Frontal cortex (tissue), 4 donors: Measurements from ENCODE around the gene PIEZO1. TPM values are rescaled to one million over a fixed set of nuclear protein-coding genes. Genes with fewer than 3 reads are reported as not detected.

Source experiments
- DNase-seq, 2 donors: peaks; one replicate each; pipeline ENCODE4 v3.0.0; 2012; ENCODE audit warnings: low spot score in 2 of 2
- FAIRE-seq: peaks from 2 replicates; lab custom pipeline; 2012; peaks lifted over from hg19 to GRCh38; lab: Jason Lieb, UNC
- total RNA-seq: library from RNA; depleted of rRNA; stranded (reverse); fragments of >200 nt; gene quantifications from one replicate; pipeline ENCODE4 v1.2.3, GENCODE V29; 2014
- donor health status: control.
- donor health status: control.
- donor health status: control.

Gene PIEZO1
- total RNA-seq, 1 donor from 2014 or later = 4.1 TPM

- FAIRE-seq (no peak), DNase-seq (no peak)
Observed at GRCh38 chr16:88725609-88726407, 59.2 kb downstream of the PIEZO1 start.

- DNase-seq (no peak), FAIRE-seq (no peak)
Observed at GRCh38 chr16:88724855-88725555, 60.0 kb downstream of the PIEZO1 start.

- FAIRE-seq (no peak), DNase-seq (no peak)
Observed at GRCh38 chr16:88723911-88724310, 61.1 kb downstream of the PIEZO1 start.

- no peak for DNase-seq
- no peak for FAIRE-seq
Observed at GRCh38 chr16:88723507-88723887, 61.5 kb downstream of the PIEZO1 start.

- FAIRE-seq = no peak
- DNase-seq = no peak
Observed at GRCh38 chr16:88722784-88723506, 62.1 kb downstream of the PIEZO1 start.

- DNase-seq (no peak), FAIRE-seq (no peak)
Observed at GRCh38 chr16:88721815-88722755, 62.9 kb downstream of the PIEZO1 start.

- no peak for DNase-seq
- FAIRE-seq = no peak
Observed at GRCh38 chr16:88721236-88721635, 63.8 kb downstream of the PIEZO1 start.

GRCh38 chr16:88720396-88720970 lies 64.5 kb downstream of the PIEZO1 start:
- DNase-seq (no peak), FAIRE-seq (no peak)

GRCh38 chr16:88719933-88720296 lies 65.1 kb downstream of the PIEZO1 start:
- FAIRE-seq = no peak
- no peak for DNase-seq

GRCh38 chr16:88719267-88719932 lies 65.6 kb downstream of the PIEZO1 start:
- DNase-seq = peak; percentile 84 to 85

GRCh38 chr16:88718178-88718577 lies 66.8 kb downstream of the PIEZO1 start:
- no peak for FAIRE-seq
- no peak for DNase-seq

More at GRCh38 chr16:88719267-88719932, 65.6 kb downstream of the PIEZO1 start:
- FAIRE-seq = no peak

GRCh38 chr16:88716601-88717001 lies 68.4 kb downstream of the PIEZO1 start:
- no peak for FAIRE-seq
- no peak for DNase-seq

- DNase-seq = no peak
- no peak for FAIRE-seq
Observed at GRCh38 chr16:88716201-88716600, 68.8 kb downstream of the PIEZO1 start.

- FAIRE-seq = no peak
Observed at GRCh38 chr16:88715312-88716190, 69.5 kb downstream of the PIEZO1 start.

GRCh38 chr16:88714420-88715302 lies 70.4 kb downstream of the PIEZO1 start:
- DNase-seq = no peak
- no peak for FAIRE-seq

More at GRCh38 chr16:88715312-88716190, 69.5 kb downstream of the PIEZO1 start:
- DNase-seq = no peak

GRCh38 chr16:88713568-88714419 lies 71.2 kb downstream of the PIEZO1 start:
- FAIRE-seq (no peak), DNase-seq (no peak)
